GM12873 (cell line): Measurements from ENCODE around the gene IL21.

Source experiments
- TF ChIP-seq, protein P1 (sequence below): IDR thresholded peaks from 2 replicates; pipeline ENCODE4 v1.5.1; 2012; ENCODE audit warnings: low read depth, mild to moderate bottlenecking, moderate library complexity, low read length, control low read depth; ENCODE audit not compliant: insufficient read depth; ENCODE audit errors: missing control alignments

The IL21 gene

DNA sequence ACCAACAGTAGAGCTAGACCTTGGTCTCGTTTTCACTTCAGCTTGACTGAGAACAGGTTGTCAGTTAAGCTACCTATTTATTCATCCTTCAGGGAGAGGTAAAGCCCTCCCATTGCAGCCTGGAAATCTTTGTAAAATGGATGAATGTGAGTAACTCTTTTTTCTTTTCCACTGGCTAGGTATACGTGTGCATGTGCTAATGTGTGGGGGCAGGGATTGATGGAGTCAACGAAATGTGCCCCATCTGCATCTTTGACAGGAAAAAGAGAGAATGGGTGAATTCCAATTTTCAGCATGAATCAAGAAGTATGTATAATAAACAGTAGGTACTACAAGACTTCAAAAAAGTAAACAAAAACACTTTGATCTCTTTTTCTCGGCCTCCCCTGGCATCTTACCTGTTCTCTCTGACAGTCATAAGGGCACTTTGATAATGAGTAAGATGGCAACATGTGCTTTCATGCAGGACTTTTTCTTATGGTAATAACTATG lies at the start of gene IL21:
TSS of gene IL21 (minus strand) at position 51 of the 492 bp plus-strand sequence. CDS start 55 bp downstream, outside the sequence.
- TF ChIP-seq, protein P1, sequence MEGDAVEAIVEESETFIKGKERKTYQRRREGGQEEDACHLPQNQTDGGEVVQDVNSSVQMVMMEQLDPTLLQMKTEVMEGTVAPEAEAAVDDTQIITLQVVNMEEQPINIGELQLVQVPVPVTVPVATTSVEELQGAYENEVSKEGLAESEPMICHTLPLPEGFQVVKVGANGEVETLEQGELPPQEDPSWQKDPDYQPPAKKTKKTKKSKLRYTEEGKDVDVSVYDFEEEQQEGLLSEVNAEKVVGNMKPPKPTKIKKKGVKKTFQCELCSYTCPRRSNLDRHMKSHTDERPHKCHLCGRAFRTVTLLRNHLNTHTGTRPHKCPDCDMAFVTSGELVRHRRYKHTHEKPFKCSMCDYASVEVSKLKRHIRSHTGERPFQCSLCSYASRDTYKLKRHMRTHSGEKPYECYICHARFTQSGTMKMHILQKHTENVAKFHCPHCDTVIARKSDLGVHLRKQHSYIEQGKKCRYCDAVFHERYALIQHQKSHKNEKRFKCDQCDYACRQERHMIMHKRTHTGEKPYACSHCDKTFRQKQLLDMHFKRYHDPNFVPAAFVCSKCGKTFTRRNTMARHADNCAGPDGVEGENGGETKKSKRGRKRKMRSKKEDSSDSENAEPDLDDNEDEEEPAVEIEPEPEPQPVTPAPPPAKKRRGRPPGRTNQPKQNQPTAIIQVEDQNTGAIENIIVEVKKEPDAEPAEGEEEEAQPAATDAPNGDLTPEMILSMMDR, result no peak

DNA sequence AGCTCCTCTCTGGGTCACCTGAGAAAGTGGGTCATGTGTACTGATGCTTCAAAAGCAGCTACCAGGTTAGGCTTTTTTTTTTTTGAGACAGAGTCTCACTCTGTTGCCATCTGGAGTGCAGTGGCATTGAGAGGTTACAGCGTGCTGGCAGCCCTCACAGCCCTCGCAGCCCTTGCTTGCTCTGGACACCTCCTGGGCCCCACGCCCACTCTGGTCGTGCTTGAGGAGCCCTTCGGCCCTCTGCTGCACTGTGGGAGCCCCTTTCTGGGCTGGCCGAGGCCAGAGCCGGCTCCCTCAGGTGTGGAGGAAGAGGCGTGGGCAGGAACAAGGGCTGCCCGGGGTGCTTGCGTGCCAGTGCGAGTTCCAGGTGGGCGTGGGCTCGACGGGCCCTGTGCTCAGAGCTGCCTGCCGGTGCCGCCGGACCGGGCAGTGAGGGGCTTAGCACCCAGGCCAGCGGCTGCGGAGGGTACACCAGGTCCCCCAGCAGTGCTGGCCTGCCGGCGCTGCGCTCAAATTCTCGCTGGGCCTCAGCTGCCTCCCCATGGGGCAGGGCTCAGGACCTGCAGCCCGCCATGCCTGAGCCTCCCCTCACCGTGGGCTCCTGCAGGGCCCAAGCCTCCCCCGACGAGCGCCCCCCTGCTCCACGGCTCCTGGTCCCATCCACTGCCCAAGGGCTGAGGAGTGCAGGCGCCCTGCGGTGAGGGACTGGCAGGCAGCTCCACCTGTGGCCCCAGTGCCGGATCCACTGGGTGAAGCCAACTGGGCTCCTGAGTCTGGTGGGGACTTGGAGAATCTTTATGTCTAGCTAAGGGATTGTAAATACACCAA lies 49.3 kb upstream of the IL21 start:
- TF ChIP-seq, protein P1, result no peak

DNA sequence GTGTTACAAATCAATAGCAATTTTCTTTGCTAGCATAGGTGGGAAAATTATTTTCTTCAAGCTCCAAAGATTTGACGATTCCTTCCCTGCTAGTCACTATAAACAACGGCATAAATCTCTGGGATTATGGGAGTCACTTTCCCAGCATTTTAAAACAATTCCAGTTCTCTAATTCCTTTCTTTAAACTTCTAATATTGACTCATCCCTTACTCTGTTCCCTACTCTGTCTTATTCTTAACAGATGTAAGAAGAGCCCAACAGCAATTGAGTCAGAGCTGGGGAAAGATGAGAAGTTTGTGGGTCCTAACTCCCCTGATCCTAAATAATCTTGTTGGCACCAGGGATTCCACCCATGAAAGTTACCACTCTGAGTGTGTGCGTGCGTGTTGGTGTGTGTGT lies 47.4 kb upstream of the IL21 start:
- TF ChIP-seq, protein P1, result no peak

DNA sequence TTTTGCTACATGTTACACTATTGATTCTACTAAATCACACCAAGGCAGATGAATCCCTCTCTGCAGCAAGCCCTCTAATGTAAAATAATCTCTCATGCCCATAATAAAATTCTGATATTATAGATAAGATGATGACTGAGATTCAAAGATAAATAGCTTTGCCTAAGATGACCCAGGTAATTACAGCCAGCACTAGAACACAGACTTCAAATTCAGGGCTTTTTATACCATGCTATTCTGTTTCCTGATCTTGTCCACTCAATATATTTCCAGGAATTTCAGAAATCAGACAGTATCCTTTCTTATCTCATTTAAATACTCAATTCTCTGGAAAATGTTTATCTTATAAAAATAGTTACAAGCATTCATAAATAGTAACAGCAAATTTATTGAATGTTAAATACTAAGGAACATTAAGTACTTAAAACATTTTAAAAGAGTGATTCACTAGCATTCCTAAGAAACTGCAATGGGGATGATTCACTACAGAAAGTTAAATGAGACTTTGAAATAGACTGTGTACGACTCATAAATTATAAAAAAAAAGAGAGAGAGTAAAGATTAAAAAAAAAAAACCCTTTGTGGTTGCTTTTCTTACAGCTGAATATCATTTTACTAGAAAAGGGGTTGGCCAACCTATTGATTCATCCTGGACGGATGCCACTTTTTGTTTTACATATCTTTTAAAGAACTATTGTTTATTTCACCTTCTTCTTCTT lies 45.8 kb upstream of the IL21 start:
- TF ChIP-seq, protein P1, result no peak

DNA sequence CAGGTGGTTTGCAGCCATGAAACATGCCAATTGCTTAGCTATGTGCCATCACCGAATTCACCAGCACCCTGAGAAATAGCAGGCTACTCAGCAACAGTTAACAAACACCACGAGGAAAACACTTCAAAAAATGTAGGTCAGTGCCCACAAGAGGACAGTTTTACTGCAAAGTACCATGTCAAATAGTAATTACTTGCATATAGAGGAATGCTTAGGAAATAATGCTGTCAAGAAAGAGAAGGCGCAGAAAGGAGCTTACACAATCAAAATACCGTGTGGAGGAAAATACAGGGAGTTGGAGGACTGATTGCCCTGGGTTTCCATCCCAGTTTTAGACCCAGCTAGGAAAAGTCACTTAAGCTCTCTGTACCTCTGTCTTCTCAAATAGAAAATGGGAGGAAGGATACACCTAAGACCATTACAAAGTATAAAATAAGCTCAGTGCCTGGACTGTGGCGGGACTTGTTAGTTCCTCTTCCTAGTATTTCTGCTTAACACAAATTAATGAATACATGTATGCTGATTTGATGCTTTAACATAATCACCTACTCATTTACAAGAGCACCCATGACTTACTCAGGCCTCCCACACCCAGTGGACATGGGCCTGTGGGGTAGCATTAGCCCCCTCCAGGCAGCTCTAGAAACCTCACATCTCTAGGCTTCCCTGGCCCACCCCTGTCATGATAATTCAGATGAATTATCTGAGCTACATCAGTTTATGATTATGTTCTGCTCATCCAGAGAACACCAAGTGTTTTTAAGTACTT lies 44.5 kb upstream of the IL21 start:
- TF ChIP-seq, protein P1, result no peak

DNA sequence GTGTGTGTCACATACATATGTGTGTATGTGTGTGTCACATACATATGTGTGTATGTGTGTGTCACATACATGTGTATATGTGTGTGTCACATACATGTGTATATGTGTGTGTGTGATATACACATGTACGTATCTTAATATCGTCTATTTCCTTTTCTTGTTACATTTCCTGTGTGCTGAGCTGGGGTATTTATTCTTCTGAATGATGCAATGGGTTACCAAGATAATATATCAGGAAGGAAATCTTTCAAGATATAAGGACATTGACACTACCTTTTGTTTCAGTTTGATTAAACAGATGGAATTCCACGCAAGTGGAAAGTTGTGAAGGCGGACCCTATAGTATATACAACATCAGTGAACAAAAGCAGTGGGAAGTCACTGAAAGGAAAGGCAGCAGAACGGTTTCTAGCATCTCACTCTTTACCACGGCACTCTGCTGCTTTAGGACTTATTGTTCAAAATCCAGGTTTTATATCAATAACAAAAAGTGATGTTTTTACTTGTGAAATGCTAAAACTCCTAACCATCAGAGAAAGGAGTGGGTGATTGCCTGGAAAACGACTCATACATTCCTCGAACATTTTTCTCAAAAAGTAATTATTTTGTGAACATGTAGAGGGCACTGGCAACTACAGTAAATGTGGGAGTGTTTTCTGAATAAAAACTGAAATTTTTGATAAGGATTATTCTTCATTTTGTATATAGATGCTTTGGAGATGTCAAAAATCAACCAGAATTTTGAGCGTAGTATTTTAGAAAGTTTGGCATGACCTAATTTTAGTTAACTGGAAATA lies 43.1 kb upstream of the IL21 start:
- TF ChIP-seq, protein P1, result no peak
